ENCODE data around the gene SLC28A1. TPM values are rescaled to one million over a fixed set of nuclear protein-coding genes. Genes with fewer than 3 reads are reported as not detected.

SLC28A1 gene
- total RNA-seq, 1 experiment from 2014 or later: not detected

DNA sequence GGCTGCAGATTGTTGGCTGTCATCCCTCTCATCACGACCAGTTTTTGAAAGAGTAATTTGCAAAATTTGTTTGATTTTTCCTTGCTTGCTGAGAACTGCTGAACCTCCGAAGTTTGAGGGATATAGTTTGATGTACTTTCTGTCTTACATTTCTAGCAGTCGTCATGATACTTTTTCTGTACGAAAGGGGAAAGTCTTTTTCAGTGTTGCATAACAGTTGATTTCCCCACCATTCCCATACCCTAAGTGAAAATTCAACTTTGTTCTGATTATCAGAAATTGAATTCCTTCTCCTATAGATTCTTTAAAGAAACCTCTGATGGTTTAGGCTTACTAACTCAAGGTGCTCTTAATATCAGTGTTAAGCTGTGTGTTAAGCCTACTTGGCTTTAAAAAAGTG is 98.8 kb downstream of the SLC28A1 start:
- Histone ChIP-seq H3K4me3 (ENCODE audit: low read depth in 2 of 2, low read length in 2 of 2) (peak overlapping the region; percentile 77 to 78), H3K27me3 (ENCODE audit: control insufficient read depth, insufficient read depth, low read length) (no peaks in the 10 kb centered on the region), H3K27ac (ENCODE audit: low read length) (peak overlapping the region; percentile 75), H3K4me1 (ENCODE audit: control insufficient read depth, insufficient read depth, low read length) (peaks cover 30% of the 10 kb centered on the region), H3K9me3 (ENCODE audit: control insufficient read depth, insufficient read depth, low read depth, low read length) (no peaks in the 10 kb centered on the region), H3K36me3 (ENCODE audit: control insufficient read depth, insufficient read depth, low read length) (no peaks in the 10 kb centered on the region; the same call in 1 of the 2 replicates)
- intact Hi-C loops (cut with micrococcal nuclease; ENCODE audit: unreplicated experiment): no loop called here
- TSS peak; percentile 62 for BruUV-seq (replicated peaks)
- ATAC-seq (no peak), DNase-seq (ENCODE audit: low read depth, low spot score) (no peak)
- ChIA-PET CTCF (interaction anchor here (0.9 kb wide), 1 partner anchor 63 kb away, joined by 3 read pairs; no protein-coding TSS in a partner anchor), POLR2A (no interaction called here)
- in situ Hi-C loops (cut with HindIII; ENCODE audit: low pct_unique_long_range_greater_than_20kb, low sequenced_read_pairs): no loop called here
- TF ChIP-seq, protein P1, sequence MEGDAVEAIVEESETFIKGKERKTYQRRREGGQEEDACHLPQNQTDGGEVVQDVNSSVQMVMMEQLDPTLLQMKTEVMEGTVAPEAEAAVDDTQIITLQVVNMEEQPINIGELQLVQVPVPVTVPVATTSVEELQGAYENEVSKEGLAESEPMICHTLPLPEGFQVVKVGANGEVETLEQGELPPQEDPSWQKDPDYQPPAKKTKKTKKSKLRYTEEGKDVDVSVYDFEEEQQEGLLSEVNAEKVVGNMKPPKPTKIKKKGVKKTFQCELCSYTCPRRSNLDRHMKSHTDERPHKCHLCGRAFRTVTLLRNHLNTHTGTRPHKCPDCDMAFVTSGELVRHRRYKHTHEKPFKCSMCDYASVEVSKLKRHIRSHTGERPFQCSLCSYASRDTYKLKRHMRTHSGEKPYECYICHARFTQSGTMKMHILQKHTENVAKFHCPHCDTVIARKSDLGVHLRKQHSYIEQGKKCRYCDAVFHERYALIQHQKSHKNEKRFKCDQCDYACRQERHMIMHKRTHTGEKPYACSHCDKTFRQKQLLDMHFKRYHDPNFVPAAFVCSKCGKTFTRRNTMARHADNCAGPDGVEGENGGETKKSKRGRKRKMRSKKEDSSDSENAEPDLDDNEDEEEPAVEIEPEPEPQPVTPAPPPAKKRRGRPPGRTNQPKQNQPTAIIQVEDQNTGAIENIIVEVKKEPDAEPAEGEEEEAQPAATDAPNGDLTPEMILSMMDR (IDR thresholded peaks at IDR 0.05): no peak
- TF ChIP-seq POLR2AphosphoS5 (IDR thresholded peaks at IDR 0.05; ENCODE audit: low read depth, low read length) (no peak), SIN3A (IDR thresholded peaks at IDR 0.05; ENCODE audit: borderline replicate concordance, insufficient read depth, low read depth, low read length) (no peak), TCF7L2 (IDR thresholded peaks at IDR 0.05; ENCODE audit: low read depth, low read length) (no peak)
- TF ChIP-seq, protein P2, sequence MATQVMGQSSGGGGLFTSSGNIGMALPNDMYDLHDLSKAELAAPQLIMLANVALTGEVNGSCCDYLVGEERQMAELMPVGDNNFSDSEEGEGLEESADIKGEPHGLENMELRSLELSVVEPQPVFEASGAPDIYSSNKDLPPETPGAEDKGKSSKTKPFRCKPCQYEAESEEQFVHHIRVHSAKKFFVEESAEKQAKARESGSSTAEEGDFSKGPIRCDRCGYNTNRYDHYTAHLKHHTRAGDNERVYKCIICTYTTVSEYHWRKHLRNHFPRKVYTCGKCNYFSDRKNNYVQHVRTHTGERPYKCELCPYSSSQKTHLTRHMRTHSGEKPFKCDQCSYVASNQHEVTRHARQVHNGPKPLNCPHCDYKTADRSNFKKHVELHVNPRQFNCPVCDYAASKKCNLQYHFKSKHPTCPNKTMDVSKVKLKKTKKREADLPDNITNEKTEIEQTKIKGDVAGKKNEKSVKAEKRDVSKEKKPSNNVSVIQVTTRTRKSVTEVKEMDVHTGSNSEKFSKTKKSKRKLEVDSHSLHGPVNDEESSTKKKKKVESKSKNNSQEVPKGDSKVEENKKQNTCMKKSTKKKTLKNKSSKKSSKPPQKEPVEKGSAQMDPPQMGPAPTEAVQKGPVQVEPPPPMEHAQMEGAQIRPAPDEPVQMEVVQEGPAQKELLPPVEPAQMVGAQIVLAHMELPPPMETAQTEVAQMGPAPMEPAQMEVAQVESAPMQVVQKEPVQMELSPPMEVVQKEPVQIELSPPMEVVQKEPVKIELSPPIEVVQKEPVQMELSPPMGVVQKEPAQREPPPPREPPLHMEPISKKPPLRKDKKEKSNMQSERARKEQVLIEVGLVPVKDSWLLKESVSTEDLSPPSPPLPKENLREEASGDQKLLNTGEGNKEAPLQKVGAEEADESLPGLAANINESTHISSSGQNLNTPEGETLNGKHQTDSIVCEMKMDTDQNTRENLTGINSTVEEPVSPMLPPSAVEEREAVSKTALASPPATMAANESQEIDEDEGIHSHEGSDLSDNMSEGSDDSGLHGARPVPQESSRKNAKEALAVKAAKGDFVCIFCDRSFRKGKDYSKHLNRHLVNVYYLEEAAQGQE (IDR thresholded peaks at IDR 0.05; ENCODE audit: insufficient read depth in 1 of 2, low read depth in 2 of 2, low read length in 1 of 2): no peak

DNA sequence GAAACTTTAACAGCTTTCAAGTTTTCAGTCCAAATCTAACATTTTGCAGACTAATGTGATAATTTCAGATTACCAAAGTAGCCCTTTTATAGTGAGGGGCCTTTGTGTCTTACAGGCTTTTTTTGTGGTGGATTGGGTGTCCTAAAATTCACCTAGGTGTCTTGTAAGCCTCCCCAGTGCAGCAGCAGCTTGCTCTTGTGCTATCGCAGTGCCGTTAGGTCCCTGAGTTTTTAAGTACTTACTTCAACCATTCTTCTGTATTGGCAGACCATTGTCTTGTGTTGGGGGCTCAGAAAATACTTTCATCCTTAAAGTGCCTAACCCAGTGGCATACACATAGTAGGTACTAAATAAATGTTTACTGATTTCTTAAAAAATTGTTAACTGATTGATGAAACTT is 99.2 kb downstream of the SLC28A1 start:
- ATAC-seq (no peak), DNase-seq (ENCODE audit: low read depth, low spot score) (no peak)
- peaks cover 30% of the 10 kb centered on the region for H3K4me1 ChIP-seq (ENCODE audit: control insufficient read depth, insufficient read depth, low read length)
- intact Hi-C loops (cut with micrococcal nuclease; ENCODE audit: unreplicated experiment) (no loop called here), in situ Hi-C loops (cut with HindIII; ENCODE audit: low pct_unique_long_range_greater_than_20kb, low sequenced_read_pairs) (no loop called here)
- H3K4me3 ChIP-seq (ENCODE audit: low read depth in 2 of 2, low read length in 2 of 2): peak overlapping the region; percentile 77 to 78; a peak in 3 of 4 replicates
- POLR2A ChIA-PET: no interaction called here
- CTCF ChIA-PET: no interaction called here
- TF ChIP-seq, protein P2 (IDR thresholded peaks at IDR 0.05; ENCODE audit: insufficient read depth in 1 of 2, low read depth in 2 of 2, low read length in 1 of 2): no peak
- TF ChIP-seq SIN3A (IDR thresholded peaks at IDR 0.05; ENCODE audit: borderline replicate concordance, insufficient read depth, low read depth, low read length): no peak
- TF ChIP-seq, protein P1 (IDR thresholded peaks at IDR 0.05): no peak
- no peak for TF ChIP-seq POLR2AphosphoS5 (IDR thresholded peaks at IDR 0.05; ENCODE audit: low read depth, low read length)
- TF ChIP-seq TCF7L2 (IDR thresholded peaks at IDR 0.05; ENCODE audit: low read depth, low read length): no peak
- BruUV-seq (replicated peaks): no TSS peak
- no peak overlapping the region for H3K27ac ChIP-seq (ENCODE audit: low read length)
- no peaks in the 10 kb centered on the region for H3K27me3 ChIP-seq (ENCODE audit: control insufficient read depth, insufficient read depth, low read length)
- no peaks in the 10 kb centered on the region for H3K9me3 ChIP-seq (ENCODE audit: control insufficient read depth, insufficient read depth, low read depth, low read length)
- no peaks in the 10 kb centered on the region; the same call in 1 of the 2 replicates for H3K36me3 ChIP-seq (ENCODE audit: control insufficient read depth, insufficient read depth, low read length)

All from Panc1 (cell line).